Endodermal cell (in vitro differentiated cells): ENCODE results near the gene ATP2A2. TPM values are rescaled to one million over a fixed set of nuclear protein-coding genes. Genes with fewer than 3 reads are reported as not detected.

Experiments
- DNase-seq: peaks from one replicate; pipeline ENCODE4 v3.0.0-alpha.2; 2017
- H3K27ac ChIP-seq: 2 replicates; pipeline ENCODE4 v1.5.1; 2013; ENCODE audit warnings: mild to moderate bottlenecking, low read depth, low read length, moderate library complexity
- H3K27me3 ChIP-seq: 2 replicates; pipeline ENCODE4 v1.6.1; 2013; ENCODE audit warnings: mild to moderate bottlenecking, low read length, moderate library complexity; ENCODE audit not compliant: insufficient read depth, control insufficient read depth, poor library complexity, severe bottlenecking
- H3K36me3 ChIP-seq: 2 replicates; pipeline ENCODE4 v1.7.0; 2013; ENCODE audit warnings: mild to moderate bottlenecking, low read length, moderate library complexity; ENCODE audit not compliant: control insufficient read depth, insufficient read depth
- H3K4me1 ChIP-seq: one replicate; pipeline ENCODE4 v1.7.0; 2013; ENCODE audit warnings: low read length; ENCODE audit not compliant: control insufficient read depth, insufficient read depth
- H3K4me3 ChIP-seq: 2 replicates; pipeline ENCODE4 v1.5.1; 2013; ENCODE audit warnings: mild to moderate bottlenecking, low read length, moderate library complexity
- H3K9ac ChIP-seq: 2 replicates; pipeline ENCODE4 v1.6.1; 2013; ENCODE audit warnings: mild to moderate bottlenecking, low read length, moderate library complexity; ENCODE audit not compliant: poor library complexity, severe bottlenecking; ENCODE audit errors: extremely low read depth
- H3K9me3 ChIP-seq: 2 replicates; pipeline ENCODE4 v1.6.1; 2013; ENCODE audit warnings: mild to moderate bottlenecking, low read length, moderate library complexity; ENCODE audit not compliant: control insufficient read depth
- H3K27ac Mint-ChIP-seq: 2 replicates; pipeline ENCODE4 v1.8.0; 2020; ENCODE audit warnings: mixed read lengths
- H3K27me3 Mint-ChIP-seq: 2 replicates; pipeline ENCODE4 v1.8.0; 2021; ENCODE audit warnings: mild to moderate bottlenecking, mixed read lengths; ENCODE audit not compliant: insufficient read depth
- H3K36me3 Mint-ChIP-seq: 2 replicates; pipeline ENCODE4 v1.8.0; 2020; ENCODE audit warnings: low read depth, mixed read lengths
- H3K4me1 Mint-ChIP-seq: 2 replicates; pipeline ENCODE4 v1.8.0; 2020; ENCODE audit warnings: mixed read lengths
- H3K4me3 Mint-ChIP-seq: 2 replicates; pipeline ENCODE4 v1.8.0; 2020; ENCODE audit warnings: mild to moderate bottlenecking, moderate library complexity, mixed read lengths
- H3K9me3 Mint-ChIP-seq: 2 replicates; pipeline ENCODE4 v1.8.0; 2020; ENCODE audit warnings: mild to moderate bottlenecking, mixed read lengths
- WGBS, 2 experiments: methylation state at CpG; one replicate each; pipeline versions ENCODE4 v1.1.5 to v1.1.7; 2013; ENCODE audit warnings: missing lambda C conversion rate in 2 of 2, mixed read lengths in 1 of 2; ENCODE audit not compliant: insufficient coverage in 1 of 2, insufficient read length in 1 of 2; 5-methylcytosine and 5-hydroxymethylcytosine counted together
- total RNA-seq, 2 donors: library from RNA; stranded (reverse); fragmentation: NEBNext Ultra II Directional in 1 of 2; extraction: Animal tissue kit (Norgen Biotek cat#: 25700) in 1 of 2; gene quantifications; 2 replicates in 1 of 2; 3 replicates in 1 of 2; pipeline ENCODE4 v1.2.1, GENCODE V29; 2021
- TF ChIP-seq, protein P1 (sequence below): fragments of 200-600 bp; sonication (generic); conservative IDR thresholded peaks from 2 replicates; pipeline ENCODE4 v1.5.0; 2021; ENCODE audit warnings: antibody characterized with exemption, mild to moderate bottlenecking

ATP2A2 gene
- total RNA-seq, 2 donors from 2014 or later = 151 to 235 TPM

DNA sequence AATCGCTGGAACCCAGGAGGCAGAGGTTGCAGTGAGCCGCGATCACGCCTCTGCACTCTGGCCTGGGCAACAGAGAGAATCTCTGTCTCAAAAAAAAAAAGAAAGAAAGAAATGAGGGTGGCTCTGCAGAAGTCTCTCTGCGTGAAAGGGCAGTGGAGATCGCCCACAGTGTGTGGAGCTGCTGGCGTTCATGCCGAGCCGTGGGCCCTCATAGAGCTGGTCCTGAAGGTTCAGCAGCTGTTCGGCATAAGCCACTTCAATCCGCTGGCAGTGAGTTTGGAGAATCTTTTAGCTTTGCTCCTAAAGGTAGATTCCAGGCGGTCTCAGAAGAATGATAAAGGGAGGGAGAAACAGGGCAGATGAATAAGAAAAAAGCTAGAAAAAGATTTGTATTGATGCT lies 36.7 kb upstream of the ATP2A2 start:
- WGBS, 2 experiments = 92% methylated on average over 9 to 12 of the region's 12 CpGs

DNA sequence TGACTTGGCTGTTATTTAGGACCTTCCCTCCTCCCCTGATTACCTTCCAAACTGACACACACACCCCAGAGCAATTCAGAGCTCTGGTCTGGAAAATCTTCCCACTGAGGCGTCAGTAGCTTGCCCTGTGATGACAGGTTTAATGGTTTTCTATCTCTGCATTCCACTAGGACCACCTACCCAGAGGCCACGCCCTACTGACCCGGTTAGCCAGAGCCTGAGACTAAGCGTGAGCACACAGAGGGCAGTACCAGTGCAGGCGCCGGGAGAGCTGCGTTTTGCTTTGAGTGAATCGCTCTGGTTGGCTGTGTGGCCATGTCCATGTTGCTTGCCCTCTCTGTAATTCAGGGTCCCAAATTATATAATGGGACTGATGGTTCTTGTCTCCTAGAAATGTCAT lies 36.2 kb upstream of the ATP2A2 start:
- peaks cover 9% of the 10 kb centered on the region for H3K9me3 ChIP-seq
- no peak overlapping the region for H3K27ac ChIP-seq
- peak; percentile 95 for DNase-seq
- no peaks in the 10 kb centered on the region for H3K27me3 ChIP-seq
- no peak overlapping the region for H3K9ac ChIP-seq
- peak overlapping the region; percentile 5 for H3K27ac Mint-ChIP-seq
- H3K9me3 Mint-ChIP-seq = peaks cover 3% of the 10 kb centered on the region
- H3K27me3 Mint-ChIP-seq = no peaks in the 10 kb centered on the region
- H3K36me3 Mint-ChIP-seq = peaks cover 5% of the 10 kb centered on the region
- H3K4me3 ChIP-seq = no peak overlapping the region
- TF ChIP-seq, protein P1, sequence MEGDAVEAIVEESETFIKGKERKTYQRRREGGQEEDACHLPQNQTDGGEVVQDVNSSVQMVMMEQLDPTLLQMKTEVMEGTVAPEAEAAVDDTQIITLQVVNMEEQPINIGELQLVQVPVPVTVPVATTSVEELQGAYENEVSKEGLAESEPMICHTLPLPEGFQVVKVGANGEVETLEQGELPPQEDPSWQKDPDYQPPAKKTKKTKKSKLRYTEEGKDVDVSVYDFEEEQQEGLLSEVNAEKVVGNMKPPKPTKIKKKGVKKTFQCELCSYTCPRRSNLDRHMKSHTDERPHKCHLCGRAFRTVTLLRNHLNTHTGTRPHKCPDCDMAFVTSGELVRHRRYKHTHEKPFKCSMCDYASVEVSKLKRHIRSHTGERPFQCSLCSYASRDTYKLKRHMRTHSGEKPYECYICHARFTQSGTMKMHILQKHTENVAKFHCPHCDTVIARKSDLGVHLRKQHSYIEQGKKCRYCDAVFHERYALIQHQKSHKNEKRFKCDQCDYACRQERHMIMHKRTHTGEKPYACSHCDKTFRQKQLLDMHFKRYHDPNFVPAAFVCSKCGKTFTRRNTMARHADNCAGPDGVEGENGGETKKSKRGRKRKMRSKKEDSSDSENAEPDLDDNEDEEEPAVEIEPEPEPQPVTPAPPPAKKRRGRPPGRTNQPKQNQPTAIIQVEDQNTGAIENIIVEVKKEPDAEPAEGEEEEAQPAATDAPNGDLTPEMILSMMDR = no peak
- H3K4me1 ChIP-seq = peaks cover 12% of the 10 kb centered on the region
- no peak overlapping the region for H3K4me3 Mint-ChIP-seq
- WGBS, 2 experiments = 37 to 44% methylated on average over 7 to 8 of the region's 8 CpGs
- peaks cover 11% of the 10 kb centered on the region for H3K36me3 ChIP-seq
- peaks cover 44% of the 10 kb centered on the region for H3K4me1 Mint-ChIP-seq

More for the DNA sequence above, 36.7 kb upstream of the ATP2A2 start:
- TF ChIP-seq, protein P1 = no peak
- Histone ChIP-seq H3K27ac (no peak overlapping the region), H3K27me3 (no peaks in the 10 kb centered on the region), H3K4me1 (peaks cover 12% of the 10 kb centered on the region), H3K4me3 (no peak overlapping the region), H3K9ac (no peak overlapping the region), H3K36me3 (peaks cover 11% of the 10 kb centered on the region), H3K9me3 (peaks cover 9% of the 10 kb centered on the region)
- Mint-ChIP-seq H3K27me3 (no peaks in the 10 kb centered on the region), H3K4me1 (peaks cover 39% of the 10 kb centered on the region), H3K9me3 (peaks cover 3% of the 10 kb centered on the region), H3K27ac (peak overlapping the region; percentile 5), H3K4me3 (no peak overlapping the region), H3K36me3 (peaks cover 5% of the 10 kb centered on the region)
- no peak for DNase-seq

DNA sequence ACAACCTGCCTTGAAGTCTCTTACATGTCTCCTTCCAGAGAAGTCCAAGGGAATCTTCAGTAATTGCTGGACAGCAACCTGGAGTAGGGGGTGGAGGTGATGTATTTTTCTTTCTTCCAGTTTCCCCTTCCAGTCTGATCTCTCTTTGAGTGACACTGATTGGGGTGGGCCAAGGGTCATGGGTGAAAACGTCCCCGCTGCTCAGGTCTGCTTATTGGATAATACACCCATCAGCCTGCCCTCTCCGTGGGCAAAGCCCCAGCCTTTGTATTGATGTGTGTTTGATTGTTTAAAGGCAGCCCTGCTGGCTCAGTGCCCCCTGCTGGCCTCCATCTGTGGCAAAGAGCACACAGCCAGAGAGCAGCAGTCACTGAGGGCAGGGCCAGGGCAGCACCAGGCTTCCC lies 35.7 kb upstream of the ATP2A2 start:
- peaks cover 5% of the 10 kb centered on the region for H3K36me3 Mint-ChIP-seq
- H3K36me3 ChIP-seq = peaks cover 11% of the 10 kb centered on the region
- TF ChIP-seq, protein P1 = peak; percentile 74
- DNase-seq = peak; percentile 88
- H3K27ac ChIP-seq = no peak overlapping the region
- H3K27me3 Mint-ChIP-seq = no peaks in the 10 kb centered on the region
- no peak overlapping the region for H3K4me3 Mint-ChIP-seq
- H3K4me3 ChIP-seq = no peak overlapping the region
- H3K27me3 ChIP-seq = no peaks in the 10 kb centered on the region
- peaks cover 17% of the 10 kb centered on the region for H3K4me1 ChIP-seq
- no peak overlapping the region for H3K27ac Mint-ChIP-seq
- H3K9me3 ChIP-seq = peaks cover 9% of the 10 kb centered on the region
- WGBS, 2 experiments = 71% methylated on average over 3 of the region's 3 CpGs; no CpG with 5 or more reads in 1 of the 2 experiments
- no peak overlapping the region for H3K9ac ChIP-seq
- peaks cover 3% of the 10 kb centered on the region for H3K9me3 Mint-ChIP-seq
- peaks cover 49% of the 10 kb centered on the region for H3K4me1 Mint-ChIP-seq
